GM04504 (cell line): ENCODE results near the gene TRIM67.
"Not testable (repeated sequence)": the region's sequence is repeated elsewhere in the genome, so short reads cannot be mapped to it uniquely, and the experiment has no call there.

ENCODE experiments used
- DNase-seq: peaks from one replicate; pipeline ENCODE4 v3.0.0-alpha.2; 2012; ENCODE audit warnings: low read depth

The TRIM67 gene

DNA sequence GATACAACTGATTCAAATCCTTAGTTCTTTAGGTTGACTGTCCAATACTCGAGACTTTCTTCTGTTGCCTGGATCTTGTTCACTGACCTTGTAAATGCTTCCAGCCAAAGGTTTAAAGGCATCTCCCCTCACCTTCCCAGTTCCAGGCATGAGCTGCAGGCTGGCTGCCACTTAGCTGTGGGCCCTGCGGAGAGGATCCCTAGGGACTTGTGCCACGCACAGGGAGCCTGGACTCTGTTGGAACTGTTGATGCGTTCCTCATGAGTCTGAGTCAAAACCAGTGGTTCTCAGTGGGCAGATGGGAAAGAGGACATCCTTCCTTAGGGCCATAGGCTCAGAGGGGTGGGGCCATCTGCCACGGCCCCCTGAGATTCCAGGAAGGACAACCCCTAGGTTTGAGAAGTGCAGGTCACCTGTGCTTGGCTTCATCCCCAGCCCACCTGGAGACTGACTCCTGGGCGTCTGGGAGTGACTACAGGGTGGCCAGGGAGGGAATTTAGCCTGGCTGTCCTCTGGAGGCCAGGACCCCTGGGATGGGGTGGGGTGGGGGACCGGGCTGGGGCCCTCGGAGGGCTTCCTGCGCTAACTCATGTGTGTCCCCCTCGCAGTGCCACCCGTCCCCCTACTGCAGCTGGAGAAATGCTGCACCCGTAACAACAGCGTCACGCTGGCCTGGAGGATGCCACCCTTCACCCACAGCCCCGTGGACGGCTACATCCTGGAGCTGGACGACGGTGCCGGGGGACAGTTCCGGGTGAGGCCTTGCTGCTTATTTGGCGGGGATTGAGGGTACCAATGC, 41.6 kb downstream of the TRIM67 start:
- no peak for DNase-seq

DNA sequence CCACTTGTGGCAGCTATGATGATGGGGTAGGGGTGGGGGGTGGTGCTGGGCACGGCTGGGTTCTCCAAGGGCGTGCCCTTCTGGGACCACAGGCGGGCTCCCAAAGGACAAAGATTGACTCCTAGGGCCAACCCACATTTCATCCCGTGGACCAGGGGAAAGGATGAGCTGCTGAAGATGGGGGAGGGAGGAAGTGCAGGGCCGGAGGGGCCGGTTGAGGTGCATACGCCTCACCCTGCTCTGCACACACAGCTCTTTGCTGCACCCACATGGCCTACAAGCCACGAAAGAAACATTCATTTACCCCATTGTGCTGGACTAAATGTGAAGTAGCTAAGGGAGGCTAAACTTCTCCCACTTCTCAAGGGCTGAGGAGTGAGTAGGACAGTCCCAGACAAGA, 45.0 kb downstream of the TRIM67 start:
- no peak for DNase-seq

DNA sequence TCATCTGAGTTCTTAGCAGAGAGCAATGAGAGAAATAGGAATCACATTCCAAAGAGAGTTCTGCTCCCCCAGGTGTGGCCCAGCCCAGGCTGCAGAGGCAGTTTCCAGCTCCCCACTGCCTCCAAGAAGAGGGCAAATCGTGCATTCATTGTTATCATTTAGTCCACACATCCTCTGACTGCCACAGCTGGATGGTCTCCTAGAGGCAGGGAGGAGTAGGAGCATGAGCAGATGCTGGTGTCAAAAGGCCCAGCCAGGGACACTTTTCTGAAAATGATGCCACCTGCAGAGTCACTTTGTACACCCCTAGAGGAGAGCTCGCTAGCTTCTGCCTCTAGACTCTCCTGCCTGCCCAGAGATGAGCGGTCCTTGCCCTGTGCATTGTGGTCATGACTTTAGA, 45.6 kb downstream of the TRIM67 start:
- no peak for DNase-seq

DNA sequence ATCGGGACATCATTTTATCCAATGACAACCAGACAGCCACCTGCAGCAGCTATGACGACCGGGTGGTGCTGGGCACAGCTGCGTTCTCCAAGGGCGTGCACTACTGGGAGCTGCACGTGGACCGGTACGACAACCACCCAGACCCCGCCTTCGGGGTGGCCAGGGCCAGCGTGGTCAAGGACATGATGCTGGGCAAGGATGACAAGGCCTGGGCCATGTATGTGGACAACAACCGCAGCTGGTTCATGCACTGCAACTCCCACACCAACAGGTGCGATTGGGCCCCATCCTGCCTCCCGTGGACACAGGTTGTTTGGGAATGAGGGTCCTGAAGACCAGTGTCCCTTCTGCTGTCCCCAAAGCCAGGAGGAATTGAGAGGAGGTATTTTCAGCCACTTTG, 47.1 kb downstream of the TRIM67 start:
- no peak for DNase-seq

DNA sequence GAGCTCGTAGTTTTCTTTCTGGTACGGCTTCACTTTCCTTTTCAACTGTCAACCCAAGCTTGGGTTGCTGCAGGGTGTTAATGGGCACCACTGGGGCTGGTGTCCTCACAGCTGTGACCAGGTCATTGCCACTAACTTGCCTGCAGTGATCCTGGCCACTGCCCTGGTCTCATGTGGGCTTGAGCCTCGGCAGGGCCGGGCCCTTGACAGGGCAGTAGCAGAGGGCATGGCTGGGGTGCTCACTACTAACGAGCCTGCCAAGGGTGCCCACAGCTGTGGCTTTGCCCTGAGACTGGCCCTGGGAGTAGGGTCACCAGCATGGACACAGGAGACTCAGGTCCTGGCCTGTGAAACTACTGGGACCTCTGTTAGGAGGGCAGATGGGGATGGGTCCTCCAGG, 47.7 kb downstream of the TRIM67 start:
- DNase-seq: no peak

DNA sequence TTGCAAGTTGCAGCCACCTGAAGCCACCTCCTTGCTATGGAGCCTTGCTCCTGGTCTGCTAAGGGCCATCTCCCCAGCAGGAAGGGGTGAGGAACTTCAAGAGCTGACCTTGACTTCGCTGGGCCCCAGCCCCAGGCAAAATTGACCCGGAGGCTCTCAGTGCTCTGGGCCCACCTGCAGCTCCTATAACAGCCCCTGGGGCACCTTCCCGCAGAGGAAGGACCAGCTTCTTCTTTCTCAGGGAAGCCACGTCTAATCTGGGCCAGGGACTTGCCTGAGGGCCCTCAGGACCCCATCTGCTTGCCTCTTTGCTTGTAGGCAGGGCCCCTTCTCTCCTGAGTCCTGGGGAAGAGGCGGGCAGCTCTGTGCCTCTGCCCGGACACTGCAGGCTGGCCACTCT, 48.3 kb downstream of the TRIM67 start:
- DNase-seq: no peak

DNA sequence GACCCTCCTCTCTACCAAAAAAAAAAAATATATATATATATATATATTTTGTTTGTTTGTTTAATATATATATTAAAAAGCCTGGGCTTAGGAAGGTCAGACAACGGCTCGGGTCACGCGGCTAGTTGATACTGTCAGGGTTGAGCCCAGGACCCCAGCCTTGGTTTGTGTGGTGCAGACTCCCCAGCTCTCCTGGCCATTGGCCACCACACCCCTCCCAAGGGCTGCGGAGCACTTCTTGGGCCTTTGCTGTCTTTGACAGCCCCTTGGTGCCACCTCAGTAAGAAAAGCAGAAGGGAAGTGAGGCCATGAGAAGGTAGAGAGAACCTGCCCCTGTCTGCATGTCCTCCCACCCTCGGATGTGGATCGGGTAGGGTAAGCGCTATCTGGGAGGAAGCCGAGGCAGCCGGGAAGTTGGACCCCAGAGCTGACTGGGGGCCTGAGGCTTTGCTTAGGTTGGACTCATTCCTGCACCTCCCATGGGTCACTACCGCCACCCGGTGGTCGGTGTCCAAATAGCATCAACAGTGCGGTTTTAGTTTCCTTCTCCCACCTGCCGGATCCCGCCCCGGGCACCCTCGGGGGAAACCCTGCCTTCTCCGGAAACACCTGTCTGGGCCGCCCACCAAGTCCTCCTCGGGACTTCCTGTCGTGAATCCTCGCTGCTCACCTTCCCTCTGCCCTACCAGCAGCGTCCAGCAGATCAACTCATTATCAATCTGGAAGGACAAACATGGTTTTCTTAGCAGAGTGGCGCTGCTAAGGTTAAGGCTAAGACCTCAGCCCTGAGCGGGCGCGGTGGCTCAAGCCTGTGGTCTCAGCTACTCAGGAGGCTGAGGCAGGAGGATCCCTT, 49.4 kb downstream of the TRIM67 start:
- DNase-seq: peak; percentile 24

DNA sequence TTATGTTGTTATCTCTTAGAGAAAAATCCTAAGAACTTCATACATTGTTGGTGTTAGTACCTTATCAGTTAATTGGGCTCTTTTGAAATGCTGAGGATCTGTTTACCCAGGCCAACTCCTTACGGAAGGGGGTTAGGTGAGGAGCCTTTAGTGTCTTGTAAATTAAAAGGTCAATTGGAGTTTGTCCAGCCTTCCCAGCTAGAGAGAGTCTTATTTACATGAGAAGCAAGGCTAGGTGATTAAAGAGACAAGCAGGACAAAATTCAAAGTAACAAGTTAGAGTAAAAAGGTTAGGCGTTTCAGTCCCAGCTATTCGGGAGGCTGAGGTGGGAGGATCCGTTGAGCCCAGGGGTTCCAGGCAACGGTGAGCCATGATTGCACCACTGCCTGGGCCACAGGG, 50.4 kb downstream of the TRIM67 start:
- DNase-seq: not testable (repeated sequence)

DNA sequence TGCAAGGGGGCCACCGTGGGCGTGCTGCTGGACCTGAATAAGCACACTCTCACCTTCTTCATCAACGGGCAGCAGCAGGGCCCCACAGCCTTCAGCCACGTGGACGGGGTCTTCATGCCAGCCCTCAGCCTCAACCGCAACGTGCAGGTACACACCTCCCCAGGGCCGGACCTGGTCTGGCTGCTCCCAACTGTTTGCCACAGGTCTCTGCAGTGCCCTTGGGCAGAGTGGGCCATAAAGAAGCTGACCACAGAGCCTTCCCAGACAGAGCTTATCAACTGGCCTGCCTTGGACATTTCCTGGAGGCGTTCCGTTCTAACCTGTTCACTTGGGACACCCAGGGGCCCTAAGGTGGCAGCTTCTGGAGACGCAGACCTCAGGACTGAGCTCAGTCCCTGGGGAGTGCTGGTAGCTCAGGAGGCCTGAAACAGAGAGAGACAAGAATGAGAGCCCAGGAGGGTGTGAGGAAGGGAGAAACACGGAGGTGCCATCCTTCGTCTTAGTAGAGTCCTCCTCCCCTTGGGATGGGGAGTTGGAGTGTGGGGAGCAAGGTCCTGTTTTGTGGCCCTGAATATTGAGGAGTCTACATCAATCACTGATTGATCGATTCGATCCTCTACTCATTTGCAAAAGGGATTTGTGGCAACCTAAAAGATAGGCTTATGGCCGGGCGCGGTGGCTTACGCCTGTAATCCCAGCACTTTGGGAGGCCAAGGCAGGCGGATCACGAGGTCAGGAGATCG, 52.1 kb downstream of the TRIM67 start:
- DNase-seq: no peak

DNA sequence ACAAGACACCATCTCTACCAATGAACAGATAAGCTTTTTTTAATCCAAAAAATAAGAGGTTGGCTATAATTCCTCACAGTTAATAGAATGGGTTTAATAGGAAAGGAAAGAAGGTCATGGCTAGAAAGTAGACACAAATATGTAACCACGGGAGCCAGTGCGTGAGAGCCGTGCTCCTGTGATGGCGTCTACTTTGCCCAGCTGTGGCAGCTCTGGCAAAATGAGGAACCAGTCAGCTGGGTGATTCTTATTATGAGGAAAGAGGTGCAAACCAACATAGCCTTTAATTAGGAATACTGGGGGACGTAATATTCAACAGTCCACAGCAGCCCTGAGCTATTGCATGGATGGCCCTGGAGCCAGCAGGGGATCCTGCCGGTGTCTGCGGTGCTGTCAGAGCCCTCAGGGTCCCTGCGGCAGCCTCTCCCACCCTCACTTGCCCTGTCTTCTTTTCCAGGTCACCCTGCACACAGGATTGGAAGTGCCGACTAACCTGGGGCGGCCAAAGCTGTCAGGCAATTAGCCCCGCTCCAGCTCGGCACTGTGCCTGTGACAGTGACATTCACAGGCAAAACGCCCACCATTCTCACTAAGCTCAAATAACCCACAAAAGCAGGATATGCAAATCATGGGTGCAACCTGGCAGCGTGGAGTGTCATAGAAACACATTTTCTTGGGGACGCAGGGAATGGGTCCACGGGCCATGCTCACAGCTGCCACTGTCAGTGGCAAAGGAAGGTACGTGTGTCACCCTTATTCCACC, 53.2 kb downstream of the TRIM67 start:
- no peak for DNase-seq

DNA sequence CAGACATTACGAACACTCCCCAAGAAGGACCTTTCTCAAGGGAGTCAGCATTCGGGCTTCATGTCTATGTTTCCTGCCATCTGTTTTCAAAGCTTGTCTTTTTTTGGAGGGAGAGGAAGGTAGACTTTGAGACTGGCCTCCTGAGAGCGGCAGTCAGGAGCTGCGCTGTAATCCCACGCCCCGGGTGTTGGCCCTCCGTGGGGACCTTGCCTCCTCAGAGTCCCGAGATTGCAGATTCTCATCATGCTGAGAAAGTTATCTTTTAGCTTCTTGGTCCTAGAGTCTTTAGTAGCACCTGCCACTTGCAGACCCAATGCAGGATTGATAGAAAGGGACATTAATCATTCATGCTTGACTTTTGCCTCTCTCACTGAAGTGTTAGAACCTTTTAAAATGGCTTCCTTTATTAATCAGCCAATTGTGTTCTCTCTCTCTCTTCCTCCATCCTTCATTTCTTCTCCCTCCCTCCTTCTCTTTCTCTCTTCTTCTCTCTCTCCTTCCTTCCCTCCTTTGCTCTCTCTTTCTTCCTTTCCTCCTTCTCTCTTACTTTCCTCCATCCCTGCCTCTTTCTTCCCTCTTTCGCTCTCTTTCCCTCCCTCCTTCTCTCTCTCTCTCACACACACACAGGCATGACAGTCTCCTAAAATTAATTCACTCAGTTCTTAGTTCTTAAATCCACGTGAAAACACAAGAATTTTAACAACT, 54.0 kb downstream of the TRIM67 start:
- no peak for DNase-seq

DNA sequence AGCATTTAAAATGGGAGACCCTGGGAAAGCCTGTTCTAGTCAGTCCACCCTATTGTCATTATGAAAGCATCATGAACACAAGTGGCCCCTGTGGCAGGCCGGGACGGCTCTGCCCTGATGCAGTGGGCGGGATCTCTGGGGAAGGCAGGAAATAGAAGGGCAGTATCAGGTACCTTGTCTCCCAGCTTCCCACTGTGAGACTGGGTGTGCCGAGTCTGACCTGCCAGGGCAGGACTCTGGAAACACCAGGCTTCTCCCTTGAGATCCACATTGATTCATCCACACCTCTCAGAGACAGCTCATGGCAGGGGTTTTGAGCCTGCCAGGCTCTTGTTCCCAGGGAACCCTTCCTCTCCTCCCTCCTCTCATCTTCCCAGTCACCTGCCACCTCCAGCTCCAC, 54.6 kb downstream of the TRIM67 start:
- DNase-seq: no peak

DNA sequence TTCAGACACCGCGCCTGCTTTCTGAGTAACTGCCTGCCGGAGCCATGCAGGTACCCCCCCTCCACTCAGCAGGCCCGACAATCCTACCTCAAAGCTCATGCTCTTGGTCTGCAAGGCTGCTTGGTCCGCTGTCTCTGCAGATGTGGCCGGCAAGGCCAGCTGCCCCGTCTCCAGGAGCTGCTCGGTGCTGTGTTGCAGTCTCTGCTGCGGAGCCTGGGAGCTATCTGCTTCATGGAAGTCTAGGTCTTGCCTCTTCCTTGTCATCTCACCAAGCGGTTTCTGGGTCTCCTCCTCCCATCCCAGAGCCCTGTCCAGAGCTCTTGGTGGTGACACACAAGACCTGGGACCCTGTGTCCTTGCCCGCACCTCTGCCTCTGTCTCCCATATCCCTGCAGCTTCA, 55.2 kb downstream of the TRIM67 start:
- DNase-seq: no peak

DNA sequence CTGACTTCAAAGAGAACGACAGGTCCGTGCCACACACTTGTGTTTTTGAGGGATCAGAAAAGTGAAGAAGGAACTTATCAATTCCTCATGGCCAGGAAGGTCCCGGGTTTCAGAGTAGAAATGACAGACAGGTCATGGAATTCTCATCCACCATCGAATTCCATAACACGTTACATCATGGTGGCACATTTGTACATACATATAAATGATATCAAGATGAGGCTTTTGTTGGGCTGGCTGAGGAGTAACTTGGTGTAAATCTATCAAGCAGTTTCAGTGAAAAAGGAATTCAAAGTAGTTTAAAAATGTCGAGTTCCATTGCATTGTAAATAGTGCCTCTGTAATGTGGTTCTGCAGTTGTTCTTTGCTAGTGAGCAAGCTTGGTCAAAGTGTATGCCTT, 56.2 kb downstream of the TRIM67 start:
- no peak for DNase-seq

DNA sequence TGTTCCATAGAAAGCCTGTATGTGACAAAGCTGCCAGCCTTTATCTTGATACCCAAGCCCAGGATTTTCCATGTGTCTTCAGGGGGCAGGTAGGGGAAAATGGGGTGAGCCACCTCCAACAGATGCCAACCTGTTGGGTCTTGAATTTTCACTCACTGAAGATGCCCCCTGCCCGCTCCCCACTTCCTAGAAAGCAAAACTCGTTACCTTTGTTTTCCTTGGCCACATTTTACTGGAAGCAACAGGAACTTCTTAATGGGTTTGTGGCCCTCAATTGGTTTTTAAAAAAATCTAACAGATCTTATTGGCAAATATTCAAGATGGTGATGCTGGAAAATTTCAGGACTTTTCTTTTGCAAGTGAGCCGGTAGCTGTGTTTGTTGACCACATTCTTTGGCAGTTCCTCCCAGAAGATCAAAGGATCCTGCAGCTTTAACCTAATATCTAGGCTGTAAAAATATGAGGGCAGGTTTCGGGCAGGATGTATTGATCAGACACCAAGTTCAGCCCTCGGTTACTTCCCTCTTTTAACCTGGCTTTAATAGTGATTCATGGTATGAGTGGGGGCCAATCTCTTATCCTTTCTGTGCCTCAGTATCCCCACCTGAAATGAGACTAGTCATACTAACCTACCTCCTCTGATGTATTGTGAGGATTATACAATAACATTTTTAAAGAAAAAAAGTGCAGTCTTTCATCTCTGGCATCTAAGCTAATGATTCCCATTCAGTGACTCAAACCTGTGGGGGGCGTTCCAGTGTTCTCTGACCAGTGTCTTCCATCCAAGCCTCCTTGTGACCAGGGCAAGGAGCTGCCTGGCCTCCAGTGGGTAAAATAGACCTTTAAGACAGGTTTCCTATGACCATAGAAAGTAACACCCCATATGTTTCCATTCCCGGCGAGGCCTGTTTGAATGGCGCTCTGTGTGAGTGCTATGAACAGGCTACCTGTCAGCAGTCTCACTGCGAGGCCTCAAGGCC, 57.9 kb downstream of the TRIM67 start:
- DNase-seq: no peak

DNA sequence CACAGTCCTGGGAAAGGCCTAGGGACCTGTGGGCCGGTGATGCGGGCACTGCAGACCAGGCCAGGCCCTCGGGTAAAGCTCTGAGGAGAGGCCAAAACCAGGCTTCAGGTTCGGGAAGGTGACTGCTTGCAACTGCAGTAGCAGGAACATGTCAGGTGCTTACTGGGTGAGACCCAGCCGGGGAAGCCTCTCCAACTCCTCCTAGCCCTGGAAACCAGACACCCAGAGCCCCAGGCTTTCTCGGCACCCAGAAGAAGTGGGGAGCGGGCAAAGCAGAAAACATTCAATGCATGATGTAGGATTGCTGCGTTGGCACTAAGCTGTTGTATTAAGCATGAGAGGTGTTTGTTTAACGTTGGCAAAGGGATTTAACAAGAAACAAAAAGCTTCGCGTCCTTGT, 58.9 kb downstream of the TRIM67 start:
- no peak for DNase-seq

DNA sequence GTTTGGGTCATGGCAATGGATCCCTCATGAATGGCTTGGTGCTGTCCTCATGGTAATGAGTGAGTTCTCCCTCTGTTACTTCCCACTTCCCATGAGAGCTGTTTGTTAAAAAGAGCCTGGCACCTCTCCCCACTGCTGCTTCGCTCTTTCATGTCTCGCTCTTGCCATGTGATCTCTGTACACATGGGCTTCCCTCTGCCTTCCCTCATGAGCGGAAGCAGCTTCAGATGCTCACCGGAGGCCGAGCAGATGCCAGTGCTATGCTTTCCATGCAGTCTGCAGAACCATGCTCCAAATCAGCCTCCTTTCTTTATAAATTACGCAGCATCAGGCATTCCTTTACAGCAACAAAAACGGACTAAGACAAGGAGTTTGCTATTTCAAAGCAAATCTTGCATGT, 64.3 kb downstream of the TRIM67 start:
- no peak for DNase-seq

DNA sequence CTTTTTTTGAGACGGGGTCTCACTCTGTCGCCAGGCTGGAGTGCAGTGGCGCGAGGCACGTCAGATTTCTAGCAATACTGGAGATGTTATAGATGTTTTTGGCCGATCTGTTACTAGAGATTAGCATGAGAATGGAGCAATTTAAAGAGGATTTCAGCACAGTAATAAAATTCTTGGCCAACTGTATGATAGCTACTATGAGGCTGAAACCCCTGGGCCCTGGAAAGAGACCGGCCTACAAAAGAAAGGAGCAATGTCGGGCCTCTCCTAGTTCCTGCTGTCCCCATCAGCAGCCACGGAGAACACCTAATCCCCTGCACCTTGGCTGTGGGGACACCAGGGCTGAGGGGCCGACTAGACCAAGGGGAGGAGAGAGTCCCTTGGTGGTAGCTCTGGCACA, 69.7 kb downstream of the TRIM67 start:
- DNase-seq: no peak

DNA sequence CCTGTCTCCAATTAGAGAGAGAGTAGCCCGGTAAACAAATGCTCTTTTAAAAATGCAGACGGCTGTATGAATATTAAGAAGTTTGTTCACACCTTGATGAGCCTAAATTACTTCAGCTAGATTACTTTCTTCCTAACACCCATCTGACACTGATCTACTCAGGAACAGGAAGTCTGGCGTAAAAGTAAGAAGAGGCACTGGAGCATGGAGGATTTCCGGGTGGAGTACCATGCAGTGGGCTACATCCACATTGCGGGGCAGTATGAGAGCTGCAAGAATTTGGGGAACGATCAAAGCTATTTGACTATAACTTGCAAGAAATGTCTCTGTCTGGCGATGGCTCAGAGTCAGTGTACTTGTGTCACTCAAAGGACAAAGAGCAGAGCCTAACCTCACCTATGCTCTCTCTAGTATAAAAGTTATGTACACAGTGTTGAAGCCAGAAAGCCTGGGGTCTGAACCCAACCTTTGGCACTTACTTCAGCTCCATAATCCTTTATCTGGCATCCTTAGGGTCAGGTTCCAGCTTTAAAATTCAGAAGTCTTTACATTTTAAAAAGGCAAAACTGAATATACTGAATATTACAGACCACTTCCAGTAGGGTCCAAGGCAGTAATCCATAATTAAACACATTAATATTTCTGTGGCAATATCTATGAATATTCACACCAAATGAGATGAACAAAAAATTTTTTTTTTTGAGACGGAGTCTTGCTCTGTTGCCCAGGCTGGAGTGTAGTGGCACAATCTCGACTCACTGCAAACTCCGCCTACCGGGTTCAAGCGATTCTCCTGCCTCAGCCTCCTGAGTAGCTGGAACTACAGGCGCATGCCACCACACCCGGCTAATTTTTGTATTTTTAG, 71.2 kb downstream of the TRIM67 start:
- DNase-seq: no peak
